ENCODE results near the gene INAFM1. TPM values are rescaled to one million over a fixed set of nuclear protein-coding genes. Genes with fewer than 3 reads are reported as not detected.

Gene INAFM1
- polyA plus RNA-seq, 1 of the 3 experiments (the other 2 are of a cell fraction): 5.5 TPM

DNA sequence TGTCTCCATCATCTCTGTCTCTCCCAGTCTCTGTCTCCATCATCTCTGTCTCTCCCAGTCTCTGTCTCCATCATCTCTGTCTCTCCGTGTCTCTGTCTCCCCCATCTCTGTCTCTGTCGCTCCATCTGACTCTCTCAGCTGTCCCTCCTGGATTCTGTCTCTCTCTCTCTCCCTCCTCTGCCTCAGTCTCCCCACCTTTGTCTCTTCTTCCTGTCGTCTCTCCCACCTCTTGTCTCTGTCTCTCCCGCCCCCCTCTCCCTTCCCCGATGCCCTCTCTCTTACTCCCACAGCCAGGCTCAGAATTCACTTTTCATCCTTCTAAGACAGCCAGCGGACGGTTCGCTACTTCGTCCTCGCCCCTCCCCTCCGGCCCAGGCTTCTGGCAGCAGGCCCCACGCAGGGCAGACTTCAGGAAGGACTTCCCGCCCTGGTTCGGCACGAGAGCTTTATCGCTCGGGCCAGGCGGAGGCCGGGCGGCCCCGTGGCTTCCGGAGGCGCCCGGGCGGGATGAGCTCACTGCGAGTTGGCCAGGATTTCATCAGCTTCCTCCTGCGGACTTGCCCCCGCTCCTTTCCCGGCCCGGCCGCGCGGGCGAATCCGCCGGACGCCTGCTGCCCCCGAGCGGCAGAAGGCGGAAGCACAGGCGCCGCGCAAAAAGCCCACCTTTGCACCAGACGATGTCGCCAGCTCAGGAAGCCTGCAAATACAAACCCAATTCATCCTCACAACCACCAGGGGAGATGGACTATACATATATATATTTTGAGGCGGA lies 30.7 kb upstream of the INAFM1 start:
- 4% methylated on average over 32 of the region's 46 CpGs for WGBS (ENCODE audit: low lambda C conversion rate)
- peak; percentile 91 for DNase-seq
- peaks cover 12 to 36% of the 10 kb centered on the region in 2 experiments; a peak in 3 of 4 replicates for H3K4me1 ChIP-seq (ENCODE audit: control insufficient read depth in 1 of 2, insufficient read depth in 2 of 2, low read depth in 1 of 2, low read length in 1 of 2)
- peak overlapping the region; percentile 68 to 84 for H3K27ac ChIP-seq (ENCODE audit: low read depth in 2 of 2, low read length in 1 of 2)
- H3F3A ChIP-seq (replicated peaks; ENCODE audit: insufficient read depth): peaks cover 37% of the 10 kb centered on the region
- H3K9me2 ChIP-seq: no peaks in the 10 kb centered on the region
- no peaks in the 10 kb centered on the region for H3K9me3 ChIP-seq
- H3K27me3 ChIP-seq (ENCODE audit: insufficient read depth): no peaks in the 10 kb centered on the region
- H3K9ac ChIP-seq: peak overlapping the region; percentile 80
- H3K79me2 ChIP-seq (ENCODE audit: insufficient read depth): no peaks in the 10 kb centered on the region
- no peaks in the 10 kb centered on the region for H3K36me3 ChIP-seq (replicated peaks in 1 of 2; ENCODE audit: control insufficient read depth in 1 of 2, insufficient read depth in 2 of 2, low read length in 1 of 2)
- CTCF ChIA-PET: interaction anchor here (0.6 to 7.0 kb wide), 44 partner anchors 9 to 231 kb away, joined by 3 to 520 read pairs (median 6); partner anchors contain the start of genes CCDC9, INAFM1, NPAS1 and SAE1
- peak overlapping the region; percentile 37 to 57 for H3K4me3 ChIP-seq (ENCODE audit: low read depth in 2 of 2, low read length in 1 of 2)
- H3K4me2 ChIP-seq: peak overlapping the region; percentile 83
- POLR2A ChIA-PET: interaction anchor here (0.6 to 2.7 kb wide), 14 partner anchors 13 to 607 kb away, joined by 3 to 65 read pairs (median 3); partner anchors contain the start of genes CCDC9 and ZC3H4
- H2AFZ ChIP-seq (ENCODE audit: low read depth): peak overlapping the region; percentile 89
- no peaks in the 10 kb centered on the region for H4K20me1 ChIP-seq (ENCODE audit: insufficient read depth)
- TF ChIP-seq JUND (IDR thresholded peaks at IDR 0.05) (no peak; the same call in 1 of the 2 replicates), RAD21 (IDR thresholded peaks at IDR 0.05; ENCODE audit: low read length) (peak; percentile 94), MEF2A (IDR thresholded peaks at IDR 0.05; ENCODE audit: borderline replicate concordance, low read depth) (no peak), TAF1 (IDR thresholded peaks at IDR 0.05; ENCODE audit: borderline replicate concordance, low read depth, low read length) (no peak; the same call in none of the 2 replicates), RXRA (IDR thresholded peaks at IDR 0.05; ENCODE audit: borderline replicate concordance, low read depth) (no peak; the same call in 1 of the 2 replicates), ELF1 (IDR thresholded peaks at IDR 0.05) (no peak; the same call in 1 of the 2 replicates), NFIC (IDR thresholded peaks at IDR 0.05; ENCODE audit: borderline replicate concordance) (peak; percentile 71; the same call in 1 of the 2 replicates), CHD2 (IDR thresholded peaks at IDR 0.05; ENCODE audit: low read length, partially characterized antibody) (no peak), EZH2phosphoT487 (IDR thresholded peaks at IDR 0.05; ENCODE audit: borderline replicate concordance, low read depth) (no peak), FOXM1 (IDR thresholded peaks at IDR 0.05; ENCODE audit: low read depth) (no peak), GABPA (IDR thresholded peaks at IDR 0.05; ENCODE audit: low read depth) (peak; percentile 68), SIN3A (IDR thresholded peaks at IDR 0.05; ENCODE audit: borderline replicate concordance, low read depth, low read length) (peak; percentile 86; the same call in 1 of the 2 replicates), EP300 (IDR thresholded peaks at IDR 0.05; ENCODE audit: borderline replicate concordance in 1 of 2, low read depth in 1 of 2, low read length in 1 of 2) (peak in 1 of 2 experiments; percentile 68; a peak in 1 of 4 replicates), NRF1 (IDR thresholded peaks at IDR 0.05; ENCODE audit: low read depth, low read length) (no peak), FOSL2 (IDR thresholded peaks at IDR 0.05; ENCODE audit: borderline replicate concordance, low read depth) (no peak; the same call in 1 of the 2 replicates), RCOR1 (IDR thresholded peaks at IDR 0.05; ENCODE audit: low read length) (peak; percentile 82), TEAD4 (IDR thresholded peaks at IDR 0.05; ENCODE audit: borderline replicate concordance, insufficient read depth) (no peak), GATA2 (CRISPR knock-in tag; IDR thresholded peaks at IDR 0.05) (no peak), POLR2AphosphoS5 (IDR thresholded peaks at IDR 0.05; ENCODE audit: low read depth, low read length) (peak; percentile 34; the same call in 1 of the 2 replicates), SMC3 (IDR thresholded peaks at IDR 0.05; ENCODE audit: low read depth, low read length) (peak; percentile 87), FOXJ3 (CRISPR knock-in tag; IDR thresholded peaks at IDR 0.05) (no peak)
- TF ChIP-seq, protein P1, sequence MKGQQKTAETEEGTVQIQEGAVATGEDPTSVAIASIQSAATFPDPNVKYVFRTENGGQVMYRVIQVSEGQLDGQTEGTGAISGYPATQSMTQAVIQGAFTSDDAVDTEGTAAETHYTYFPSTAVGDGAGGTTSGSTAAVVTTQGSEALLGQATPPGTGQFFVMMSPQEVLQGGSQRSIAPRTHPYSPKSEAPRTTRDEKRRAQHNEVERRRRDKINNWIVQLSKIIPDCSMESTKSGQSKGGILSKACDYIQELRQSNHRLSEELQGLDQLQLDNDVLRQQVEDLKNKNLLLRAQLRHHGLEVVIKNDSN (IDR thresholded peaks at IDR 0.05; ENCODE audit: borderline replicate concordance, low read depth): no peak; the same call in 1 of the 2 replicates
- TF ChIP-seq, protein P2, sequence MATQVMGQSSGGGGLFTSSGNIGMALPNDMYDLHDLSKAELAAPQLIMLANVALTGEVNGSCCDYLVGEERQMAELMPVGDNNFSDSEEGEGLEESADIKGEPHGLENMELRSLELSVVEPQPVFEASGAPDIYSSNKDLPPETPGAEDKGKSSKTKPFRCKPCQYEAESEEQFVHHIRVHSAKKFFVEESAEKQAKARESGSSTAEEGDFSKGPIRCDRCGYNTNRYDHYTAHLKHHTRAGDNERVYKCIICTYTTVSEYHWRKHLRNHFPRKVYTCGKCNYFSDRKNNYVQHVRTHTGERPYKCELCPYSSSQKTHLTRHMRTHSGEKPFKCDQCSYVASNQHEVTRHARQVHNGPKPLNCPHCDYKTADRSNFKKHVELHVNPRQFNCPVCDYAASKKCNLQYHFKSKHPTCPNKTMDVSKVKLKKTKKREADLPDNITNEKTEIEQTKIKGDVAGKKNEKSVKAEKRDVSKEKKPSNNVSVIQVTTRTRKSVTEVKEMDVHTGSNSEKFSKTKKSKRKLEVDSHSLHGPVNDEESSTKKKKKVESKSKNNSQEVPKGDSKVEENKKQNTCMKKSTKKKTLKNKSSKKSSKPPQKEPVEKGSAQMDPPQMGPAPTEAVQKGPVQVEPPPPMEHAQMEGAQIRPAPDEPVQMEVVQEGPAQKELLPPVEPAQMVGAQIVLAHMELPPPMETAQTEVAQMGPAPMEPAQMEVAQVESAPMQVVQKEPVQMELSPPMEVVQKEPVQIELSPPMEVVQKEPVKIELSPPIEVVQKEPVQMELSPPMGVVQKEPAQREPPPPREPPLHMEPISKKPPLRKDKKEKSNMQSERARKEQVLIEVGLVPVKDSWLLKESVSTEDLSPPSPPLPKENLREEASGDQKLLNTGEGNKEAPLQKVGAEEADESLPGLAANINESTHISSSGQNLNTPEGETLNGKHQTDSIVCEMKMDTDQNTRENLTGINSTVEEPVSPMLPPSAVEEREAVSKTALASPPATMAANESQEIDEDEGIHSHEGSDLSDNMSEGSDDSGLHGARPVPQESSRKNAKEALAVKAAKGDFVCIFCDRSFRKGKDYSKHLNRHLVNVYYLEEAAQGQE (IDR thresholded peaks at IDR 0.05; ENCODE audit: low read depth, low read length): no peak
- TF ChIP-seq, protein P3, sequence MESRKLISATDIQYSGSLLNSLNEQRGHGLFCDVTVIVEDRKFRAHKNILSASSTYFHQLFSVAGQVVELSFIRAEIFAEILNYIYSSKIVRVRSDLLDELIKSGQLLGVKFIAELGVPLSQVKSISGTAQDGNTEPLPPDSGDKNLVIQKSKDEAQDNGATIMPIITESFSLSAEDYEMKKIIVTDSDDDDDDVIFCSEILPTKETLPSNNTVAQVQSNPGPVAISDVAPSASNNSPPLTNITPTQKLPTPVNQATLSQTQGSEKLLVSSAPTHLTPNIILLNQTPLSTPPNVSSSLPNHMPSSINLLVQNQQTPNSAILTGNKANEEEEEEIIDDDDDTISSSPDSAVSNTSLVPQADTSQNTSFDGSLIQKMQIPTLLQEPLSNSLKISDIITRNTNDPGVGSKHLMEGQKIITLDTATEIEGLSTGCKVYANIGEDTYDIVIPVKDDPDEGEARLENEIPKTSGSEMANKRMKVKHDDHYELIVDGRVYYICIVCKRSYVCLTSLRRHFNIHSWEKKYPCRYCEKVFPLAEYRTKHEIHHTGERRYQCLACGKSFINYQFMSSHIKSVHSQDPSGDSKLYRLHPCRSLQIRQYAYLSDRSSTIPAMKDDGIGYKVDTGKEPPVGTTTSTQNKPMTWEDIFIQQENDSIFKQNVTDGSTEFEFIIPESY (IDR thresholded peaks at IDR 0.05; ENCODE audit: borderline replicate concordance, low read depth): 0 out of 2 replicates have a peak, but pooled peaks have one; percentile 45
- TF ChIP-seq, protein P4, sequence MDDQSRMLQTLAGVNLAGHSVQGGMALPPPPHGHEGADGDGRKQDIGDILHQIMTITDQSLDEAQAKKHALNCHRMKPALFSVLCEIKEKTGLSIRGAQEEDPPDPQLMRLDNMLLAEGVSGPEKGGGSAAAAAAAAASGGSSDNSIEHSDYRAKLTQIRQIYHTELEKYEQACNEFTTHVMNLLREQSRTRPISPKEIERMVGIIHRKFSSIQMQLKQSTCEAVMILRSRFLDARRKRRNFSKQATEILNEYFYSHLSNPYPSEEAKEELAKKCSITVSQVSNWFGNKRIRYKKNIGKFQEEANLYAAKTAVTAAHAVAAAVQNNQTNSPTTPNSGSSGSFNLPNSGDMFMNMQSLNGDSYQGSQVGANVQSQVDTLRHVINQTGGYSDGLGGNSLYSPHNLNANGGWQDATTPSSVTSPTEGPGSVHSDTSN (IDR thresholded peaks at IDR 0.05): no peak
